Psoas muscle (tissue), 8 donors: ENCODE results near the gene DLG5. TPM values are rescaled to one million over a fixed set of nuclear protein-coding genes. Genes with fewer than 3 reads are reported as not detected.

Experiments used
- ATAC-seq, 4 donors: fragments of 200-7000 bp; cut with Tn5 transposase; one replicate each; pipeline ENCODE4 v1.9.1; 2020; ENCODE audit warnings: moderate library complexity in 3 of 4, mild to moderate bottlenecking in 2 of 4
- DNase-seq, 2 donors: peaks; one replicate each; pipeline ENCODE4 v3.0.0-alpha.2; 2020
- H3K27ac ChIP-seq: fragments of 200-600 bp; one replicate; pipeline ENCODE4 v1.8.0; 2022
- H3K27me3 ChIP-seq, 3 donors: fragments of 200-600 bp in 1 of 3; one replicate each; pipeline versions ENCODE4 v1.6.1 to v1.8.0; 2013 to 2022; ENCODE audit warnings: low read length in 2 of 3, mild to moderate bottlenecking in 2 of 3, moderate library complexity in 1 of 3; ENCODE audit not compliant: insufficient read depth in 3 of 3
- H3K36me3 ChIP-seq, 2 donors: fragments of 200-600 bp in 1 of 2; one replicate each; pipeline versions ENCODE4 v1.6.1 to v1.8.0; 2013 to 2022; ENCODE audit warnings: low read depth in 1 of 2, mild to moderate bottlenecking in 1 of 2, moderate library complexity in 1 of 2; ENCODE audit not compliant: insufficient read depth in 1 of 2
- H3K4me1 ChIP-seq: fragments of 200-600 bp; one replicate; pipeline ENCODE4 v1.8.0; 2022
- H3K4me3 ChIP-seq: fragments of 200-600 bp; one replicate; pipeline ENCODE4 v1.8.0; 2022; ENCODE audit warnings: mild to moderate bottlenecking
- H3K9me3 ChIP-seq: fragments of 200-600 bp; one replicate; pipeline ENCODE4 v1.8.0; 2022
- WGBS, 3 donors: extraction: QIAGEN DNeasy Blood & Tissue Kit; methylation state at CpG; one replicate each; pipeline versions ENCODE4 v1.1.6 to v1.1.7; 2013; 5-methylcytosine and 5-hydroxymethylcytosine counted together
- intact Hi-C, 2 donors: fragments of 100-400 bp; cut with DNase I; formaldehyde crosslinking; loops; one replicate each; pipeline versions ENCODE4 v1.11.0 to v1.14.2; 2022
- polyA plus RNA-seq, 3 donors: library from polyadenylated mRNA; stranded (reverse); fragments of 200-250 nt; gene quantifications; one replicate each; pipeline ENCODE4 v1.2.3, GENCODE V29; 2013
- total RNA-seq, 4 donors: library from RNA; stranded (reverse); fragmentation: NEBNext Ultra II Directional in 2 of 4; extraction: Animal tissue kit (Norgen Biotek cat#: 25700) in 2 of 4; gene quantifications; one replicate each; pipeline versions ENCODE4 v1.2.1 to v1.2.4, GENCODE V29; 2021 to 2023
- TF ChIP-seq, protein P1 (sequence below): fragments of 200-600 bp; IDR thresholded peaks from one replicate; pipeline ENCODE4 v1.8.0; 2022; ENCODE audit warnings: antibody characterized with exemption
- donor health status: healthy with polysubstance abuse.
- donor health status: DM: no; HTN: no; CAD: no; lungs with moderate emphysema.
- donor health status: Bipolar disorder and iron deficiency.
- donor health status: healthy.
- donor health status: DM: yes; HTN: yes; CAD: no.
- donor health status: DM: no; HTN: no; CAD: no.
- donor health status: DM: no; HTN: no; CAD: no.
- donor health status: DM: yes; HTN: yes; CAD: no.

DLG5 gene
- total and polyA plus RNA-seq, 7 donors, result 10.2 to 62.9 (median 36.9) TPM

DNA sequence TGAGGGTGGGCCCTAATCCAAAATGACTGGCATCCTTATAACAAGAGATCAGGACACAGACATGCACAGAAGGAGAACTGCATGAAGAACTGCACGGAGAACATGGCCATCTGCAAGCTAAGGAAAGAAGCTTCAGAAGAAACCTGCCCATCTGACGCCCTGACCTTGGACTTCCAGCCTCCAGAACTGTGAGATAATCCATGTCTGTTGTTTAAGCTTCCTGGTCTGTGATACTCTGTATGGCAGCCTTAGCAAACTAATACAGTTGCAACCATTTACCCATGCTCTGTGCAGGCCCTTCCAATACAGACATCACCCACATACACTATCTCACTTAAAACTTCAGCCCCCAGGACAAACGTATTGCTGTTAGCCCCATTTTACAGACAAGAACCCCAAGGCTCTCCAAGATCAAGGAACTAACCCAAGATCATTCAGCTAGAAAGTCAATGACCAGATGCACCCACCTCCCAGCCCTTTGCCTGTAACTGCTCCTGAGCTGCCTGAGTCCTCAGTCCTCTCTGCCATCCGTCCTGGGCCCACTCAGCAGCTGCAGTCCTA lies 39.7 kb downstream of the DLG5 start:
- peak overlapping the region; percentile 61 for H3K27ac ChIP-seq
- TF ChIP-seq, protein P1, sequence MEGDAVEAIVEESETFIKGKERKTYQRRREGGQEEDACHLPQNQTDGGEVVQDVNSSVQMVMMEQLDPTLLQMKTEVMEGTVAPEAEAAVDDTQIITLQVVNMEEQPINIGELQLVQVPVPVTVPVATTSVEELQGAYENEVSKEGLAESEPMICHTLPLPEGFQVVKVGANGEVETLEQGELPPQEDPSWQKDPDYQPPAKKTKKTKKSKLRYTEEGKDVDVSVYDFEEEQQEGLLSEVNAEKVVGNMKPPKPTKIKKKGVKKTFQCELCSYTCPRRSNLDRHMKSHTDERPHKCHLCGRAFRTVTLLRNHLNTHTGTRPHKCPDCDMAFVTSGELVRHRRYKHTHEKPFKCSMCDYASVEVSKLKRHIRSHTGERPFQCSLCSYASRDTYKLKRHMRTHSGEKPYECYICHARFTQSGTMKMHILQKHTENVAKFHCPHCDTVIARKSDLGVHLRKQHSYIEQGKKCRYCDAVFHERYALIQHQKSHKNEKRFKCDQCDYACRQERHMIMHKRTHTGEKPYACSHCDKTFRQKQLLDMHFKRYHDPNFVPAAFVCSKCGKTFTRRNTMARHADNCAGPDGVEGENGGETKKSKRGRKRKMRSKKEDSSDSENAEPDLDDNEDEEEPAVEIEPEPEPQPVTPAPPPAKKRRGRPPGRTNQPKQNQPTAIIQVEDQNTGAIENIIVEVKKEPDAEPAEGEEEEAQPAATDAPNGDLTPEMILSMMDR, result no peak
- peaks cover 60% of the 10 kb centered on the region for H3K4me1 ChIP-seq
- no peak overlapping the region for H3K4me3 ChIP-seq
- no peaks in the 10 kb centered on the region for H3K36me3 ChIP-seq
- H3K27me3 ChIP-seq, result no peaks in the 10 kb centered on the region
- intact Hi-C loops, result no loop called here
- WGBS, 3 donors, result 79 to 89% (median 83%) methylated on average over 4 of the region's 4 CpGs
- no peak for DNase-seq
- no peak for ATAC-seq
- no peaks in the 10 kb centered on the region for H3K9me3 ChIP-seq

DNA sequence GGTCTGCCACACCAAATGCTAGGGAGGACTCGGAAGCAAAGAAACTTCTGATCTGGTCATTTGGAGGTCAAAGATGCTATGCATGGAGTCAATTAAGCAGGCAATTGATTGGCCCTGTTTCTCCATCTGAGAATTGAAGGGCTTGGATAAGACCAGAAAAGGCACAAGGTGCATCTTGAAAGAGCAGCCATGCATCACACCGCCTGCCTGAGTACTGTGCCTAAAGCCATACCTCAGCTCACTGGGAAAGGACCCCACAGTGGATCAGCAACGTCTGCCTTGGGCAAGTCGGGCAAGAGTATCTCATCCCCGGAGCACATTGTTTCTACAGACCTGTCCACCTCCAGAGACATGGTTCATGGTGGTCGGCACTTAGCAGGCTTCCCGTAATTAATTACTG lies 42.4 kb downstream of the DLG5 start:
- peaks cover 72% of the 10 kb centered on the region for H3K4me1 ChIP-seq

GRCh38 chr10:77881636-77882035 lies 44.9 kb downstream of the DLG5 start:
- Histone ChIP-seq H3K27ac (peak overlapping the region; percentile 80), H3K36me3 (no peaks in the 10 kb centered on the region), H3K4me3 (no peak overlapping the region), H3K9me3 (no peaks in the 10 kb centered on the region), H3K4me1 (peaks cover 66% of the 10 kb centered on the region), H3K27me3 (no peaks in the 10 kb centered on the region)
- 44 to 56% (median 44%) methylated on average over 4 of the region's 4 CpGs for WGBS, 3 donors
- DNase-seq, result peak; percentile 57 to 83
- intact Hi-C loops, result no loop called here
- ATAC-seq, result peak; percentile 85 to 90 (median 88)
- TF ChIP-seq, protein P1, result no peak

More for the DNA sequence above, 42.4 kb downstream of the DLG5 start:
- Histone ChIP-seq H3K27ac (no peak overlapping the region), H3K27me3 (no peaks in the 10 kb centered on the region), H3K9me3 (no peaks in the 10 kb centered on the region), H3K36me3 (no peaks in the 10 kb centered on the region), H3K4me3 (no peak overlapping the region)
- 92 to 94% (median 93%) methylated on average over 7 of the region's 7 CpGs for WGBS, 3 donors
- no peak for ATAC-seq
- intact Hi-C loops, result no loop called here
- DNase-seq, result no peak
- TF ChIP-seq, protein P1, result no peak

DNA sequence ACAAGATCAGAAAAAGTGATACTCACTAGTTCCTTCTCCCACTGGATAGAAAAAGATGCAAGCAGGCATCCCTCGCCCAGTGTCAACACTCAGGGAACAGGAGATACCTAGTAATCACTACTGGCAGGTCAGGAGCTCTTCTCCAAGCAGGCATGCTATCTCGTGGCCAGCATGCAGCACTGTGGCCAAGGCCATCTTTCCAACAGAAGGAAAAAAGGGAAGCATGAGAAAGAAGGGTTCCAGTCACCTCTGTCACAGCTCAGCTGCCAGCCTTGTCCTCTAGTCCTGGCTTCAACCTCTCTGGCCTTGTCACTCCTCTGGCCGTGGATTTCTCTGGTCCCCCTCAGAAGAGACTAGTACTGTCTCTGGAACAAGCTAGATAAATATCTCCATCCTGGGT lies 45.3 kb downstream of the DLG5 start:
- Histone ChIP-seq H3K36me3 (no peaks in the 10 kb centered on the region), H3K27me3 (no peaks in the 10 kb centered on the region), H3K4me3 (no peak overlapping the region), H3K9me3 (no peaks in the 10 kb centered on the region), H3K4me1 (peaks cover 61% of the 10 kb centered on the region), H3K27ac (peak overlapping the region; percentile 80)
- no peak for DNase-seq
- peak; percentile 44 to 69 (median 54) for ATAC-seq
- WGBS, 3 donors, result 43 to 72% (median 49%) methylated on average over 3 of the region's 3 CpGs
- TF ChIP-seq, protein P1, result no peak
- intact Hi-C loops, result no loop called here

DNA sequence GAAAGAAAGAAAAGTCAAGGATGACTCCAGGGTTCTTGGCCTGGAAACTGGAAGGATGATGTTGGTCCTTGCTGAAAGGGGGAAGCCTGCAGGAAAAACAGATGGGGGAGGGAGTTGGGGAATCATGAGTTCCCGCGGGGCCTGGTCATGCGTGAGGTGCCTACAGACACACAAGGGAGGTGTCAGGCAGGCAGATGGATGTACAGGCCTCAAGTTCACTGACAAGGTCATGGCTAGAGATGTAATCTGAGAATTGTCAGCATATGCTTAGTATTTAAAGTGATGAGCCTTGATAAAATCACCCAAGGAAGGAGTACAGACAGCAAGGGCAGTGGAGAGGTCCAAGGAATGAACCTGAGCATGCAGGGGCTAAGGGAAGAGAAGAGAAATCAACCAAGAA lies 46.8 kb downstream of the DLG5 start:
- Histone ChIP-seq H3K27ac (peak overlapping the region; percentile 80), H3K4me1 (peaks cover 53% of the 10 kb centered on the region), H3K36me3 (no peaks in the 10 kb centered on the region), H3K9me3 (no peaks in the 10 kb centered on the region), H3K4me3 (peak overlapping the region; percentile 2), H3K27me3 (no peaks in the 10 kb centered on the region)
- TF ChIP-seq, protein P1, result no peak
- intact Hi-C loops, result no loop called here
- WGBS, 3 donors, result 83 to 89% (median 84%) methylated on average over 3 of the region's 3 CpGs
- ATAC-seq (no peak), DNase-seq (no peak)
